Astrocyte of the hippocampus (primary cell): Measurements from ENCODE around the gene PDK2.

Source experiments
- DNase-seq: peaks from one replicate; pipeline ENCODE4 v3.0.0; 2011; ENCODE audit warnings: low read depth, low spot score

The PDK2 gene

DNA sequence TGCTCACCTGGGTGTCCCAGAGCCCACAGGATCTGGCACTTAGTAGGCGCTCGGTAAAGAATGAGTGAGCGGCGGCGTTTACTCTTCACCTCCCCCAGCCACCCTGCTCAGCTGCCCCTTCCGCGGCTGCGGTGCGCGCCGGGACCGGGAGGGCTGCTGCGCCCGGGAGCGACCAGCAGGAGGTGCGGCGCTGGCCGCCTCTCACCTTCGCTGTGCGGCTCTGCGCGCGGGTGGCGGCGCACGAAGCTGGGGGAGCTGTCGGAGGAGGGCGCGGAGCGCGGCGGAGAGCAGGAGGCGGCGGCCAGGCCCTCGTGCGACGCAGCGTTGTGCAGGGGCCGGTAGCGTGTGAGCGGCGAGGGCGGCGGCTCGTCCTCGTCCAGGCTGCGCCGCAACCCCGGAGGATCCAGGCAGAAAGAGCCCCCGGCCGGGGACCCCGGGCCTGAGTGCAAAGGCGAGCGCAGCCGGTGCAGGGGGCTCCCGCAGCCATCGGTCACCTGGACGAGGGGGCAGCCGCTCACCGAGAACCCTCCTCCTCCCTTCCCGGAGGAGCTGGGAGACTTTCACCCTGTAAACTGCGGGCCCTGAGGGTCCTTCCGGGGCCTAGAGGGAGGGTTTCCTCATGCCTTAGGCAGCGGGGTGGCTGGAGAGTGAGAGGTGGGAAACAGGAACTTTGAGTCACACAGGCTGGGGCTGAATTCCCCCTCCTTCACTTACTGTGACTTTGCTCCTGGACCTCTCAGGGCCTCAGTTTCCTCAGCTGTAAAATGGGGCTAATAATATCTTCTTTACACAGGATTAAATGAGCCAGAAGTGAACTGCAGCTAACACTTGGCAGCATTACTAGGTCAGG is 22.3 kb downstream of the PDK2 start:
- peak; percentile 89 for DNase-seq

DNA sequence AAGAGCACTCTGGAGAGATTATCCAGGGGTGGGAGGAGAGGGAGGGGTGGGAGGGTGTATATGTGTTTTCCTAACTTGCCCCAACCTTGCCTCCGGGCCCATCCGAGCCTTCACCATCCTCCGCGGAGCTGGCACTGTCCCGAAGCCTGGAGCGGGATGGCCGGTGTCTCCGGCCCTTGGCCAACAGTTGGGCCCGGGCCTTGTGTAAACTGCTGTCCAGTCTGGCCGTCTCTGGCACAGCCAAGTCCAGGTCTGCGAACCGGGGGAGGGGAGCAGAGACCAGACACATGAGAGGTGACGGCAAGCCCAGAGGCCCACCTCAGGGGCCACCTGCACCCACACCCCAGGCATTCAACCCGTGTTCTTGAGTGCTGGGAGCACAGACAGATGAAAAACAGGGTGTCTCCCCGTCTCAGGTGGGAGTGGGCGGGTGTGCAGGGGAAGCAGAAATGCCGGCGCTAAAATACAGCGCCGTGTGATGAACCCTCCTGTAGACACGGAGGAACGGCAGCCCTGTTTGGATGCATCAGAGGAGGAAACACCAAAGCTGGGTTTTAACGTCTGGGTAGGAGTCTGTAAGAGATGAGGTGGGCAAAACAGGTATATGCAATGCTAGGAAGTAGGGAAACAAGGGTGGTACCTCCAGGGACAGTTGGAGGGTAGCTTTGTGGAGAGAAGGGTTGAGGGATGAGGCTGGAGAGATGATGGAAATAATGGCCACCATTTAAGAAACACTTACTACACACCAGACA is 23.1 kb downstream of the PDK2 start:
- DNase-seq = no peak

DNA sequence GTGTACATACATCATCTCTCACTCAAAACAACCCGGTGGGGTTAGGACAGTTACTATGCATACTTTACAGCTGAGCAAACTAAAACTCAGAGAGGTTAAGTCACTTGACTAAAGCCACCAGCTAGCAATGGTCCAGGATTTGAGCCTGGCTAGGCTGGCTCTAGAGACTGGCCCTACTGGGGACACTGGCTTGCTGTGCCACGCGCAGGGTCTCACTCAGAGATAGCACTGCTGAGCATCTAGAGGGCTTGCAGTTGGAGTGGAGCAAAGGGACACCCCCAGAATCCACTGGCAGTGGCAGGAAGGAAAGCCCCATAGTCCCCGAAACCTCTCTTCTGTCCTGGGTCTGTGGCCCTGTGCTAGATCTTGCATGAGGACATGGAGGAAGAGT is 23.7 kb downstream of the PDK2 start:
- DNase-seq = no peak

DNA sequence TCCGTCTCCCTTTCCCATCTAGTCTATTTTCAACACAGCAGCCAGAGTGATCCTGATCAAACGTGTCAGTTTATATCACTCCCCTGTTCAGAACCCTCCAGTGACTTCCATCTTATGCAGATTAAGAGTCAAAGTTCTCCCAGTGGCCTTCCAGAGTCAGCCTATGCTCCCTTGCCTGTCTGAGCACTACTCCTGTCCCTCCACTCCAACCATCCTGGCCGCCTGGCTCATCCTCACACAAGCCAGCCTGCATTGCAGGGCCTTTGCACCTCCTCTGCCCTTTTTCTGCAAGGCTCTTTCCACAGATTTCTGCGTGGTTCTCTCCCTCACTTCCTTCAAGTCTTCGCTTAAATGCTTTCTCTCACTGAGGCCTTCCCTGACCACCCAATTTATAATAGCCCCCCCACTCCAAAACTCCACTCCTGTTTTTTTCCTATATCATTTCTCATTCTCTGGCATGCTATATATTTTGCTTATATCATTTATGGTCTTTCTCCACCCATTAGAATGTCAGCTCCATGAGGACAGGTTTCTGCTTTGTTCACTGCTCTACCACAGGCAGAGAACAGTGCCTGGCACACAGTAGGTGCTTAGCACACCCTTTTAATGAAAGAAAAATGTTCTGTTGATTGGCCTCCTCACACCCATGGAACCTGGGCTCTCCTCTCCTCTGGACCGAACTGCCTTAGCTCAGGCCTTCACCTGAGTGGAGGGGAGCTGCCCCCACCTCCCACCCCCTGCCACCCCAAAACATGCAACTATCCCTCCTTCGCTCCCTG is 25.5 kb downstream of the PDK2 start:
- no peak for DNase-seq

DNA sequence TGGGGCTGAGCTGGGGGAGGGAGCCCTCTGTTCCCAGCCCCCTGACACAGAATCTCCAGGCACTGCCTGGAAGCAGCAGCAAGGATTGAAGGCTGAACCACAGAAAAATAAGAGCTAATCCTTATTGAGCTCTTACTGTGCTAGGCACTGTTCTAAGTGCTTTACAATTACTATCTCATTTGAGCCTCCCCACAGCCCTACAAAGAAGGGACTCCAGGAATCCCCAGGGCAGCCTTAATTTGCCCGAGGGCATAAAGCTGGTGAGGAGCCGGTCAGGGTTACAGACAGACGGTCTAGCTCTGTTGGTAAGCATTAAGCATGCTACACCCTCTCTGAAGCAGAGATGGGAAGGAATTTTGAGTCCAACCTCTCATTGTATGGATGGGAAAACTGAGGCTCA is 27.8 kb downstream of the PDK2 start:
- no peak for DNase-seq

DNA sequence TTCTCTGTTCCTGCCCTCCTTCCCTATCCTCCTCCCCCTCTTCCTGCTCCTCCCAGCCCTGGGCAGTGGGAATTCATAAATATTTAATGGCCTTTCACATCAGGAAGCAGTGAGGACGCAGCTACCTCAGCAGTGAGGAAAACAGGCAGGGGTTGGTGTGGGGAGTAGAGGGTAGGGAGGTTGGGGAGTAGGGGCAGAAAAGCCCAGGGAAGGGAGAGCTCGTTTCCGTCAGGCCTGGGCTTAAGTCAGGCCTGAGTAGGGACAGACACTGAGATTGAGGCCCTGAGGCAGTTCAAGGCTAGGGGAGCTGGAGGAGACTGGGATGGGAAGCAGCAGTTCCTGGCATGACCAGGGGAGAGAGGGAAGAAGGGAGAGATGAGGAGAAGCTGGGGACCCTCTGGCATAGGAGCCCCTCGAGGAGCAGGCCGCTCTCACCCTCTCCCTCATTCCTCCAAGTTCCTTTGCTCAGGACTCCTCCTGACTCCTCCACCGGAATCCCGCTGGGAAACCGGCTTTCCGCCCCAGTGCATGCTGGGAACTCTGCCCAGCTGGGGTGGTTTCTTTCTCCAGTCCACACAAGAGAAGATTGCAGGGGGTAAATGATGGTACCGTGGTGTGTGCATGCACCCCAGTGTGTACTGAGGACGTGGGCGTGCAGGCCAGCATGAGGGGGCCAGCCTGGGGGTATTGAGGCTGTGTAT is 28.6 kb downstream of the PDK2 start:
- peak; percentile 82 for DNase-seq

DNA sequence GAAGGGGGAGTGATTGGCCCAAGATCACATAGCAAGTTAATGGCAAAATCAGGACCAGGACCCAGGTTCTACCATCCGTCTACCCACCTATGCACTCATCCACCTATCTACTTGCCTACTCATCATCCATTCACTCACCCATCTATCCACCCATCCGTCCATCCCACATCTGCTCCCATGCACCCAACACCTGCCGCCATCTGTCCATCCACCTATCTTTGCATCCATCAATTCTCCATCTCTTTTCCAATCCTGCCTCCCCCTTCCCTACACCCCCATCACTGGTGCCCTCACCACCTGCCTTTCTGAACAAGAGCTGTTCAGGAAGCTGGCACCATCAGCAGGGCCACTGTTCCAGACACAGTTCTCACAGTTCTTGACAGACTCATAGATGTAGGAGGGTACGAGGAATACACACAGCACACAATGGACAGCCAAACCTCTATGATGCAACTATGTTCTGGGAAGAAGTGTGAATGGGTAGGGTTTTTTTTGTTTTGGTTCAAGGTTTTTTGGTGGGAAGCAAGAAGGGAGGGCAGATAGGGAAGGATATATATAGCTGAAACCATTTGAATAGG is 30.4 kb downstream of the PDK2 start:
- no peak for DNase-seq

DNA sequence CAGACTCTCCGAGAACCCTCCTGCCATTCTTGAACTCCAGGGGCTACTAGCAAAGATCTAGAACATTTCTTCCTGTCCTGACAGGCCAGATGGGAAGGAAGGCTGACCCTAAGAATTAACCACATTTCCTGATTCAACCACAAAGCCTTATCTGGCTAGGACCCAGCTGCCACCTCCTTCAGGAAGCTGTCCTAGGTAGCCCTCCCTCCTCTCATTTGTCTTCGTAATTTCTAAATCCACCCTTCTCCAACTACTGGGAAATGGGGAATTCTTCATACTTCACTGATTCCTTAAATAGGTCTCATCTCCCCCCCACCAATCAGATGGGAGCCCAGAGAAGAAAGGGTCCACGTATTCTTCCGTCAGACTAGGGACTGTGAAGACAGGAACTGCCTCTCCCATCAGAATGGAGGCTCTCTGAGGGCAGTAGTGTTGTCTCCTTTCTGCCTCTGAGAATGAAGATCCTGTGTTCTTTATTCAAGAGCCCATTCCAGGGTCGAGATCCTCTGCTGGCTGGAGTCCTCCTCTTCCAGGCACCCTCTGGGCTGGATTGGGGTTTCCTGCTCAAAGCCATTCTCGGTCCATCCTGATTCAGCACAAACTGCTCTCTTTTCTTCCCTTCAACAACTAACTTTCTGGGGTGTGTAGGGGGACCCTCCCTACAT is 32.7 kb downstream of the PDK2 start:
- peak; percentile 37 for DNase-seq

DNA sequence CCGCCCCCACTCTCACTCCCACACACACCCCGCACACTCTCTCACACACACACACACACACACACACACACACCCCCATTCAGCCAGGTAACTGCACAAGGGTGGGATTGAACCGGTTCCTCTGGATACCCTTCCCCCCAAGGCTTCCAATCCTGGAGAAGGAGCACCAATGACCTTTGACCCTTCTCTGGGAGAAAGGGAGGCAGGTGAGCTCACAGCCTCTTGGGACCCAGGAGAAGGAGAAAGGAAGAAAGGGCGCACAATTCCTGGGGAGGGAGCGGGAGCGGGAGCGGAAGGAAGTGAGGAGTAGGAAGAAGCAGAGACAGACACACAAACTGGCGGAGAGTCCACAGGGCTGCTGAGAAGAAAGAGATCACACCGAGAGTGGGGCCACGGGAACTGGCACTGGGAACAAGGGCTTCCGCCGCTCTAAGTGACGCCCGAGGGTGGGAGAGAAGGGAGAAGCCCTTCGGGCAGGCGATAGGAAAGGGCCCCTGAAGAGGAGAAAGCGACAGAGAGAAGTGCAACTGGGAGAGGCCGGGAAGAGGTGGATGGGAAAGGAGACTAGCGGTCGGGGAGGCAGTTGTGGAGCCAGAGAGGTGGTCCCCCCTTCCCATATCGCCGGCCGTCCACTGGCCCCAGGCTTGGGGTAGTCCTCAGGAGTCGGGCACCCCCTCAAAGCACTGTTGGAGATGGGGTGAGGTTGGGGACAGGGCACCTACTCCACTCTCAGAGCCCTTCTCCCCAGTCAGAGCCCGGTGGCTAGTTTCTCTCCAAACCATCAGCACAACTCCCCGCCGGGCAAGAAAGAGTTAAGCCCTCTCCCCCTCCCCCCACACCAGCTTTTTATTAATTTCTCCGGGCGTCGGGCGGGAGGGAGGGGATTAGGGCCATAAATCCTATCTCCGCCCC is 33.5 kb downstream of the PDK2 start:
- DNase-seq = peak; percentile 62

DNA sequence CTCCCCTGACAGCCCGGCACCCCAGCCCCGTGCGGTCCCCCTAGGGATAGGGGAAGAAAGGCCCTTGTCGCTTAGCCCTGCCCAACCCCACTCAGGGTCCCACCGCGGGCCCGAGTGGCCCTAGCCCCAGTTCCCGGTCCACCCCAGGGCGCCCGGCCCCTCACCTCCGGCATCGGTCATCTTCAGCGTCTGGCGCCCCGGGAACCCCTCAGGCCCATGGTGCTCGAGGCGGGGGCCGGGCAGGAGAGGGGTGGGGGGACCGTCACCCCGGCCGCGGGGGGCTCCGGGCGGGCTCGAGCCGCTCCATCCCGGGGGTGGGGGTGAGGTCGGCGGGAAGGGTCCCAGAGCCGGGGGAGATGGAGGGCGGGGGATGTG is 34.2 kb downstream of the PDK2 start:
- no peak for DNase-seq

DNA sequence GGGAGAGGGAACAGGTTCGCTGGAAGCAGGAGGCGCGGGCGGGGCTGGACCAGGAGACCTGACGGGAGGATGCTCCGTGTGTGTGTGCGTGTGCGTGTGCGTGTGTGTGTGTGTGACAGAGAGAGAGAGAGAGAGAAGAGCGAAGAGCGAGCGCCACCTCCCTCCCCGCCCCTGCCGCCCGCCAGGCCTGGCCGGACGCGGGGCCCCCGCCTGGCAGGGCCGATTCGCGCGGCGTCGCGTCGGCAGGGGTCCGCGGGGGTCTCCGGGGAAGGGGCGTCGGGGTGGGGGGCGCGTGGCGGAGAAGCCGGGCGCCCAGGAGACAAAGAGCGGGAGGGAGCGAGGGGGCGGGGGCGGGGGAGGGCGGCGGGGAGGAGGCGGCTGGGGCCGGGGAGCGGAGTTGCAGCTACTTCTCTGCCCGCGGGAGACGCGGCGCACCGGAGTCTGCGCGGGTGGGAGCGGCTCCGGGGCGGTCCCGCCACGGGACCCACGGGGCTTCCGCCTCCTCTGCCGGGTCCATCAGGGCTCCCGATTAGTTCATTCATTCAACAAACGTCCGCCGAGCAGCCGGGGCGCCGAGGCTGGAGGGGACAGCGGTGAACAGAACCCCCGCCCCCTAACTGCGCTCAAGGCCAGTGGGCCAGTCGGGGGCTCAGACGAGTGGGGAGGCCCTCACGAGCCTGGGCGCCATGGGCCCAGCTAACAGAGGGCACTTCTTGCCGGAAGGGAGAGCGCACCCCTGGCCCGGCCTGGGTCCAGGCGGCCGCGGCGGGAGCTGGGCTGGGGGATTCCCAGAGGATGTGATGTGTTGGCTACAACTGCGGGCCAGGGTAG is 34.8 kb downstream of the PDK2 start, which contains the start of gene SAMD14:
Gene SAMD14 (minus strand): TSS at position 433 of the 831 bp plus-strand sequence. CDS start 5,201 bp downstream, outside the sequence.
- DNase-seq = peak; percentile 62

DNA sequence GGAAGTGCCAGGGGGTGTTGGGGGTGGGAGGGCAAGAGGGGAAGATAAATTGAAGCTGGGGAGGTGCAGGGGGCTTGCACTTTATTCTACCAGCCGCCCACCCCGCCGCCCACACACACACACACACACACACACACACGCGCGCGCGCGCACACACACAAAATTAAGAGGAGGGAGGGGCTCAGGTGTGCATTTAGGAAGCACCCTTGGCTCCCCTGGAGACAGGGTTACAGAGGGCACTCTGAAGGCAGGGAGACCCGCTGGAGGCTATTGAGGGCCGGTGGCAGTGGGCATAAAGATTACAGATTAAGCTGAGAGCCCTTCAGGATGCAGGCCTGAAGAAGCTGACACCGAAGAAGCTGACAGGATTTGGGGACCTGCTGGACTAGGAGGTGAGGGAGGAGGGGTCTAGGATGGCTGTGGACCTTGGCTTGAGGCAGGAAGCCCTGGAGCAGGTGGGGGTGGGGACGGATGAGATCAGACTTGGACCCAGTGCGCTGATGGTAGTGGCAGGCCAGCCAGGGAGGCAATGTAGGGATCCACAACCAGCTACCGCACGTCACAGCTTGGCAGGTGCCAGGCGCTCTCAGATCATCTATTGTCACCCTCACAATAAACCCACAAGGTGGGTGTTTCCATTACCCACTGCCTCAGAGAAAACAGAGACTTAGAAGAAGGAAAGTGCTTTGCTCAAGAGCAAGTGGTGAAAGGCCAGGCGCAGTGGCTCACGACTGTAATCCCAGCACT is 35.6 kb downstream of the PDK2 start:
- no peak for DNase-seq

DNA sequence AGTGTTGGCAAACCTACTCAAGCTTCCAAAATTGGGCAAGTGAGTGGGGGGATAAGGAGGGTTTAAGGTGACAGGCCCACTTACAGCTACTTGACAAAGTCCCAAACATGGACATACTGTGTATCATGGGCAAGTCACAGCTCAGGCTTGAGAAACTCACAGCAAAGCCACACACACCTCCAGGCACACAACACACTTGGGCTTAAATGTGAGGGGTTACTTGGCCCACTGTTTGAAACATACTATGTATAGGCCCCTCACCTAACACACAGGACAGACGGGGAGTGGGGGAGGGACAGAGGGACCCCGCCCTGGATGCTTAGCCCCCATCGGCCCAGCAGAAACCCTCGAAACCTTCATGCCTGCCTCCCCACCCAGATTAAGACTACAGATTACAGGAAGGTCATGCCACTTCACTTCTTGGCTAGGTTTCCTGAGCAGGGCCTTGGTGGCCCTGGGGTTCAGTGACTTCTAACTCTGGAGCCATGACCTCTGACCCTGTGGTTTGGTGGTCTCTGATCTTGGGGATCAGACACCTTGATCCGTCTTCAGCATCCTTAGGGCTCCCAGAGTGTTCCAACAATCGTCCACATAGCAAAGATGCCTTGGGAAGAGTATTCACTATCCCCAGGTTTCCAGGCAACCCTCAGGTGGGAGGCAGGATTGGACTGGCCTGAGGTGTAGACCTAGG is 37.1 kb downstream of the PDK2 start:
- no peak for DNase-seq

DNA sequence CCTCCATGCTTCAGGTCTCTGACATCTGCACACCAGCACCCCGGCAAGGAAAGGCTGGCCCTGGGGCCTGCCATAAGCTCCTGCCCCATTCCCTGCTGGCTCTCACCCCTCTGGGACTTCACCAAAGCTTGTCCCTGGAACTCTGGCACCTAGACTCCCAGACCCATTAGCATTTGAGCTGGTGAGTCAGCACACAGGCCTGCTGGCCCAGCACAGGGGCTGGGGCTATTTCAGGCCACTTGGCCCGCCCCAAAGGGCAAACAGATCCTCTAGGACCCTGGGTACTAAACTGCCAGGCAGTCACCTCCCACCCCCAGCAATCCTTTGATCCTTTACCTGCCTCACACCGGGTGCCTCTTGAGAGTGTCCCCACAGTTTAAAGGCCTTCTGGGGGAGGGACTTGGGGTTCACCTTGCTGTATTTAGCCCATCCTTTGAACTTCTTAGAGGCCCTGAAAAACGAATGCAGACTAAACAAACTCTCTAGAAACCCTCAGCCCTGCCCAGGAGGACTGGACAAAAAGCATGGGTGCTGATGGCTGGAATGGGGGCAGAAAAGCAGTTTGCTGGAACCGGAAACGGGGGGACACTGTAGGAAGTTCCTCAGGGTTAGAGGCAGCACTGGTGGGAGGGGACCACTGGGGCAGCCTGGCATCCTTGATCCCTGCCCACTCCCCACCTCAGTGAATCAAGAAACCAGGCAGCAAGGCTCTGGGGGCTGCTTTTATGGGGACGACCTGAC is 38.0 kb downstream of the PDK2 start:
- DNase-seq = peak; percentile 86

DNA sequence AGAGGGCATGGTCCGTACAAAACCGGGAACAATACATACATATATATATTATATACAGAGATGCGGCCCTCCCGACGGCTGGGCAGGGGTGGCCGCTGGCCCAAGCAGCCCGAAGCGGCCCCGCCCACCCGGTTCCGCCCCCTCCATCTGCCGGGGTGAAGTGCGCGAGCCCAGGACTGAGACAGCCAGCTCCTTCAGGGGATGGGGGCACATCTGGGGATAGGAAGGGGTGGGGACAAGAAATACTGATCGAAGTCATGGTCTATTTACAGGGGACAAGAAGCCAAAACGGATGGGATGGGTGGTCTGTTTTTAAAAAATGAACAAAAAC is 38.6 kb downstream of the PDK2 start:
- DNase-seq = no peak

DNA sequence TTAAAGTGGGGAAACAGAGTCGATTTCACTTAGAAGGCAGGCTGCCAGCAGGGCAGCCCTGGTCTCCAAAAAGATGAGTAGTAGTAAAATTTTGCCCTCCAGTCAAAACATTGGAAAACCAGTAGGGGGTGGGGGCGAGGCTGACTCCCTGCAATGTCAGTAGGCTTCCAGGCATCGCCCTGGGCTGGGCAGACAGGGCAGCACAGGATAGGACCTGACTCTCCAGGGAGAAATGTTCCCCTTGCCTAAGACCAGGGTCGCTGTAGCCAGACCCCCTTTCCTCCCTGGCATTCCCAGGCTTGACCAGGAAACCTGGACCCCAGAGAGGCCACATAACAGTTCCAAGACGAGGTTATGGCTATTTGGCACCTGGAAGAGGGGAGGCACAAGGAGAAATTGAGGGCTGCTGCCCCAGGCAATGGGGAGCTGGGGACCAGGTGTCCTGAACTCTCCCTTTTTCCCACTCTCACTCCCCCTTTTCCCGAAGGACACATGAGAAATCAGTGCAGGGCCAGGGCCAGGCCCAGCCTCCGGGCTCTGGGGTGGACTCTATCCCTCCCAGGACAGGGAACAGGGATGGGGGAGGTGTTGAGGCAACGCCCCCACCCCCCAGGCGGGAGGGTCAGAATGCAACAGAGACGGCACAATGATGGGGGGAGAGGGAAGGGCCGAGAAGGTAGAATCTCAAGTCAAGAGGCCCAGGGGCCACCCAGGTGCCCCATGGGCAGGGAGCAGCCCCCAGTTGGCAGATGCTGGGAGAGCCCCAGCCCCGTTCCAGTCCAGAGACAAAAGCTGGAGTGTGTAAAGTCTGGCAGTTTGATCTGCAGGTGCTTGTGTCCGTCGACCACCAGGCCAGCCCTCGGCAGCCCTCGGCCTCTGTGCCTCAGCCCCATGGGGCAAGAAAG is 39.3 kb downstream of the PDK2 start:
- no peak for DNase-seq
